GM12875 (cell line): ENCODE measurements around the gene FAM169A.
"Not testable (repeated sequence)": the region's sequence is repeated elsewhere in the genome, so short reads cannot be mapped to it uniquely, and the experiment has no call there.

Experiments
- H3K4me3 ChIP-seq: one replicate; pipeline ENCODE4 v1.5.1; 2011; ENCODE audit warnings: low read depth, low read length, control low read depth
- TF ChIP-seq, protein P1 (sequence below): IDR thresholded peaks from 2 replicates; pipeline ENCODE4 v1.5.1; 2011; ENCODE audit warnings: low read depth, mild to moderate bottlenecking, control low read depth, inconsistent platforms, low read length, moderate library complexity, borderline replicate concordance; ENCODE audit not compliant: insufficient read depth

The FAM169A gene

GRCh38 chr5:74863726-74864125, 2.5 kb downstream of the FAM169A start:
- H3K4me3 ChIP-seq = no peak overlapping the region
- TF ChIP-seq, protein P1, sequence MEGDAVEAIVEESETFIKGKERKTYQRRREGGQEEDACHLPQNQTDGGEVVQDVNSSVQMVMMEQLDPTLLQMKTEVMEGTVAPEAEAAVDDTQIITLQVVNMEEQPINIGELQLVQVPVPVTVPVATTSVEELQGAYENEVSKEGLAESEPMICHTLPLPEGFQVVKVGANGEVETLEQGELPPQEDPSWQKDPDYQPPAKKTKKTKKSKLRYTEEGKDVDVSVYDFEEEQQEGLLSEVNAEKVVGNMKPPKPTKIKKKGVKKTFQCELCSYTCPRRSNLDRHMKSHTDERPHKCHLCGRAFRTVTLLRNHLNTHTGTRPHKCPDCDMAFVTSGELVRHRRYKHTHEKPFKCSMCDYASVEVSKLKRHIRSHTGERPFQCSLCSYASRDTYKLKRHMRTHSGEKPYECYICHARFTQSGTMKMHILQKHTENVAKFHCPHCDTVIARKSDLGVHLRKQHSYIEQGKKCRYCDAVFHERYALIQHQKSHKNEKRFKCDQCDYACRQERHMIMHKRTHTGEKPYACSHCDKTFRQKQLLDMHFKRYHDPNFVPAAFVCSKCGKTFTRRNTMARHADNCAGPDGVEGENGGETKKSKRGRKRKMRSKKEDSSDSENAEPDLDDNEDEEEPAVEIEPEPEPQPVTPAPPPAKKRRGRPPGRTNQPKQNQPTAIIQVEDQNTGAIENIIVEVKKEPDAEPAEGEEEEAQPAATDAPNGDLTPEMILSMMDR = no peak

- TF ChIP-seq, protein P1 = no peak
- no peak overlapping the region for H3K4me3 ChIP-seq
Observed at GRCh38 chr5:74862221-74862620, 4.0 kb downstream of the FAM169A start.

DNA sequence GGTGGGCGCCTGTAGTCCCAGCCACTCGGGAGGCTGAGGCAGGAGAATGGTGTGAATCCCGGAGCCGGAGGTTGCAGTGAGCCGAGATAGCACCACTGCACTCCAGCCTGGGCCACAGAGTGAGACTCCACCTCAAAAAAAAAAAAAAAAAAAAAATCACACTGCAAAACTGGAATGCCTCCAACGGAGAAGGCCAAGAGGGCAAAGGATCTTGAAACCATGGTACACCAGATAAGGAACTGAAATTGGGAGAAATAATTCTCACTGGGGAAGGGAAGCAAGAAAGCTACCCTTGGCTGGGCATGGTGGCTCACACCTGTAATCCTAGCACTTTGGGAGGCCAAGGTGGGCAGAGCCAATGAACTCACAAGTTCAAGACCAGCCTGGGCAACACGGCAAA, 9.2 kb downstream of the FAM169A start:
- not testable (repeated sequence) for H3K4me3 ChIP-seq

DNA sequence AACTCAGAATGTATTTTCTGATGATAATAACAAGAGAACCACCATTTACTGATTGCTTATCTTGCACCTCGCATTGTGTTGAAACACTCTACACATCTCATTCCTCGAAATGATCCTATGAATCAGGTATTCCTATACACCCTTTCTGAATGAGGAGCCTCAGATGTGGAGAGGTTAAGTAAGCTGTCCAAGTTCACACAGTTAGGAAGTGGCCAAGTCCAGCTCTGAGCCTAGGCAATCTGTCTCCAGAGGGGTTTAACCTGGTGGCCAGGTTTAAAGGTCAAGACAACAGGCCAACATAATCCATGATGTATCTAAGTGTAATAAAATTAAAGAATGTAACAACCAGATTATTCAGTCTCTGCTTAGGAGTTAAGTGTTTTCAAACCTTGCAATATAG, 12.9 kb downstream of the FAM169A start:
- H3K4me3 ChIP-seq = no peak overlapping the region
- TF ChIP-seq, protein P1 = no peak

DNA sequence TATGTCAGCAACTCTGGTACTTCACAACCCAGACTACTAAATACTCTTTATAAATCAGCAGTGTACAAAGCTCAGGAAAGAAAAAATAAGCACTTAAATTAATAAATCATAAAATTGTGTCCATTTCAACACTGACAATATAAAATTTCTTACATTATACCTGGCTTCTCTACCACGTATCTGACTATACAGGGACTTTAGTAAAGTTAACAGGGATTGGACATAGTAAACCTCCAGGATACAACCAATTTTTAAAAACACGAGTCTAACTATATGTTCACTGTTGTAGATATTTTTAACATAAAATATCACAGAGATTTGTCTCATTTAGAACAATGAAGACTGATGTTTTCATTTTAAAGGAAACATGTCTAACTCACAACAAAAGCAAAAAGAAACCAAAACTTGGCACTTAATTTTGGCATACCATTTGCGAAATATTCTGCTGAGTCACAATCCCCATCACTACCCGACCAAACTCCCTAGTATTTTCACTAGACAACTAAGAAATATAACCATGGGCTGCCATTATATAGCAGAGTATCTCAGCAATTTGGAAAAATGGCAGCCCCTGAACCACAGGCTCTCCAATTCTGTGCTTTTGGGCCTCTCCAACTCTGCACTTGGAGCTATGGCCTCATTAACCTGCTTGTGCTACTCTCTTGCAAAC, 14.4 kb downstream of the FAM169A start:
- H3K4me3 ChIP-seq = peak overlapping the region; percentile 8
- TF ChIP-seq, protein P1 = no peak

DNA sequence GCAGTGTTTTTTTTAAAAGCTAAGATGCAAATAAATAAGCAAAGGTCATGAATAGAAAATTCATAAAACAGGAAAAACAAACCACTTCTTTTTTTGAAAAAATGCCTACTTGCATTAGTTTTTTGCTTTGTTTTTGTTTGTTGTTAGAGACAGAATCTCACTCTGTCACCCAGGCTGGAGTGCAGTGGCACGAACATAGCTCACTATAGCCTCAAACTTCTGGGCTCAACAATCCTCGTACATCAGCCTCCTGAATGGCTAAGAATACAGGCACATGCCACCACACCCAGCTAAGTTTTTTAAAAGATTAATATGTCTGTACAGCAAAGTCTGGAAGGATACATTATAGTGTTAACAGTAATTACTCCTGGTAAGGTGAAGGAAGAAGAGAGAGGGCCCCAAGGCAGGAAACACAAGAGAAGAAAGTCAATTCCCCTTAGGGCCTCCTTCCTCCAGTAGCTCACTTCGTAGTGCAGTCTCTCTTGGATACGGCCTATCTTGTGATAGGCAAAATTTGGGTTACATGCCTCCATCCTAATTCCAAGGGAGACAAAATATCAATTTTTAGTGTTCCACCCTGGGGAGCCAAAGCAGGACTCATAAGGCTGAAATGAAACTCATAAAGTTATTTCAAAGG, 15.3 kb downstream of the FAM169A start:
- no peak overlapping the region for H3K4me3 ChIP-seq
- TF ChIP-seq, protein P1 = no peak

DNA sequence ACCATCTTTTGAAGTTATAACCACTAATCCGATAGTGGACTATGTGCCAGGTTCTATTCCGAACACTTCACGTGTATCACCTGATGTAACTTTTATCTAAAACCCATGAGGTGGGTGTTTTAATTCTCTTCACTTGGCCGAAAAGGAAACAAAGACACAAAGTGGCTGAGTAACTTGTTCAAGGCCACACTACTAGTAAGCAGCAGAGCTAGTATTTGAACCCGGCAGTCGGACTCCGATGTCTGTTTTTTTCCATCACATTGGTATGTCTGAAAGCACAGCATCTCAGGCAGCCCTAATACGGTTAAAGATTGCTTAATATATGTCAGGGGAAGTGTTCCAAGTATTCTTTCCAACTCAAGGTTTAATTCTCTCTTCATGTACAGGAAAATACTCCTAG, 16.2 kb downstream of the FAM169A start:
- H3K4me3 ChIP-seq = no peak overlapping the region

More for the DNA sequence above, 16.2 kb downstream of the FAM169A start:
- TF ChIP-seq, protein P1 = no peak
